Mesenchymal stem cell (in vitro differentiated cells and primary cell): ENCODE data around the gene MAPKAPK3.
A peak's percentile ranks its signal among the peaks of the same experiment; 100 is the strongest.

Experiments
- DNase-seq: peaks from one replicate; pipeline ENCODE4 v3.0.0-alpha.2; 2013
- H2AFZ ChIP-seq: one replicate; pipeline ENCODE4 v1.6.1; 2013; ENCODE audit warnings: low read depth, mild to moderate bottlenecking, control low read depth, inconsistent platforms, low read length, moderate library complexity
- H2AK5ac ChIP-seq: 2 replicates; pipeline ENCODE4 v1.6.1; 2013; ENCODE audit warnings: low read length, moderate library complexity, mild to moderate bottlenecking, inconsistent platforms; ENCODE audit not compliant: severe bottlenecking
- H2BK120ac ChIP-seq: one replicate; pipeline ENCODE4 v1.6.1; 2013; ENCODE audit warnings: low read depth, mild to moderate bottlenecking, inconsistent platforms, low read length, moderate library complexity
- H2BK12ac ChIP-seq, 2 experiments: one replicate each; pipeline ENCODE4 v1.6.1; 2013; ENCODE audit warnings: inconsistent platforms in 2 of 2, low read length in 2 of 2, mild to moderate bottlenecking in 2 of 2, moderate library complexity in 2 of 2, control low read depth in 1 of 2
- H2BK15ac ChIP-seq: one replicate; pipeline ENCODE4 v1.6.1; 2013; ENCODE audit warnings: mild to moderate bottlenecking, low read depth, inconsistent platforms; ENCODE audit not compliant: poor library complexity, severe bottlenecking
- H2BK5ac ChIP-seq: 2 replicates; pipeline ENCODE4 v1.6.1; 2013; ENCODE audit warnings: low read depth, mild to moderate bottlenecking, low read length, control low read depth, inconsistent platforms; ENCODE audit not compliant: poor library complexity, severe bottlenecking
- H3K14ac ChIP-seq, 2 experiments: one replicate each; pipeline ENCODE4 v1.6.1; 2013; ENCODE audit warnings: inconsistent platforms in 2 of 2, low read length in 2 of 2, control low read depth in 1 of 2, mild to moderate bottlenecking in 1 of 2, moderate library complexity in 1 of 2
- H3K18ac ChIP-seq, 2 experiments: one replicate each; pipeline ENCODE4 v1.6.1; 2013; ENCODE audit warnings: inconsistent platforms in 2 of 2, low read length in 2 of 2, control low read depth in 1 of 2, low read depth in 1 of 2, mild to moderate bottlenecking in 1 of 2
- H3K23ac ChIP-seq, 2 experiments: one replicate each; pipeline ENCODE4 v1.6.1; 2013; ENCODE audit warnings: inconsistent platforms in 2 of 2, low read length in 2 of 2, mild to moderate bottlenecking in 2 of 2, moderate library complexity in 2 of 2, control low read depth in 1 of 2
- H3K27ac ChIP-seq: 2 replicates; pipeline ENCODE4 v1.5.1; 2013; ENCODE audit warnings: mild to moderate bottlenecking, moderate library complexity, low read length, control low read depth, inconsistent platforms; ENCODE audit not compliant: poor library complexity, severe bottlenecking
- H3K27me3 ChIP-seq, 2 experiments: 2 replicates each; pipeline versions ENCODE4 v1.6.1 to v1.7.0; 2013; ENCODE audit warnings: low read length in 2 of 2, mild to moderate bottlenecking in 2 of 2, moderate library complexity in 2 of 2, control low read depth in 1 of 2, inconsistent platforms in 1 of 2; ENCODE audit not compliant: control insufficient read depth in 1 of 2, insufficient read depth in 1 of 2
- H3K36me3 ChIP-seq, 2 experiments: 2 replicates each; pipeline versions ENCODE4 v1.6.1 to v1.7.0; 2013; ENCODE audit warnings: low read length in 2 of 2, control low read depth in 1 of 2, inconsistent platforms in 1 of 2, low read depth in 1 of 2, mild to moderate bottlenecking in 1 of 2; ENCODE audit not compliant: insufficient read depth in 2 of 2, control insufficient read depth in 1 of 2
- H3K4ac ChIP-seq, 2 experiments: one replicate each; pipeline ENCODE4 v1.6.1; 2013; ENCODE audit warnings: inconsistent platforms in 2 of 2, low read length in 2 of 2, mild to moderate bottlenecking in 2 of 2, moderate library complexity in 2 of 2, control low read depth in 1 of 2, low read depth in 1 of 2
- H3K4me1 ChIP-seq: 2 replicates; pipeline ENCODE4 v1.6.1; 2013; ENCODE audit warnings: low read depth, low read length, control low read depth; ENCODE audit not compliant: control insufficient read depth, insufficient read depth
- H3K4me2 ChIP-seq: 2 replicates; pipeline ENCODE4 v1.6.1; 2013; ENCODE audit warnings: low read length, mild to moderate bottlenecking, inconsistent platforms; ENCODE audit not compliant: poor library complexity, severe bottlenecking
- H3K4me3 ChIP-seq, 2 experiments: 2 replicates each; pipeline versions ENCODE4 v1.5.1 to v1.7.0; 2013; ENCODE audit warnings: low read length in 2 of 2, mild to moderate bottlenecking in 2 of 2, control low read depth in 1 of 2, low read depth in 1 of 2; ENCODE audit not compliant: insufficient read depth in 1 of 2
- H3K79me1 ChIP-seq: replicated peaks from 2 replicates; pipeline ENCODE4 v1.6.1; 2013; ENCODE audit warnings: mild to moderate bottlenecking, control low read depth, low read length, inconsistent platforms; ENCODE audit not compliant: poor library complexity, severe bottlenecking
- H3K9ac ChIP-seq: 2 replicates; pipeline ENCODE4 v1.7.0; 2013; ENCODE audit warnings: mild to moderate bottlenecking, low read length, moderate library complexity
- H3K9me3 ChIP-seq: 2 replicates; pipeline ENCODE4 v1.7.0; 2013; ENCODE audit warnings: mild to moderate bottlenecking, low read length; ENCODE audit not compliant: control insufficient read depth
- H4K8ac ChIP-seq: one replicate; pipeline ENCODE4 v1.6.1; 2013; ENCODE audit warnings: inconsistent platforms, mild to moderate bottlenecking, low read length, moderate library complexity
- H4K91ac ChIP-seq: one replicate; pipeline ENCODE4 v1.6.1; 2013; ENCODE audit warnings: mild to moderate bottlenecking, low read length, inconsistent platforms
- WGBS: methylation state at CpG from one replicate; pipeline ENCODE4 v1.1.7; 2013; ENCODE audit warnings: mixed read lengths; 5-methylcytosine and 5-hydroxymethylcytosine counted together

The MAPKAPK3 gene

DNA sequence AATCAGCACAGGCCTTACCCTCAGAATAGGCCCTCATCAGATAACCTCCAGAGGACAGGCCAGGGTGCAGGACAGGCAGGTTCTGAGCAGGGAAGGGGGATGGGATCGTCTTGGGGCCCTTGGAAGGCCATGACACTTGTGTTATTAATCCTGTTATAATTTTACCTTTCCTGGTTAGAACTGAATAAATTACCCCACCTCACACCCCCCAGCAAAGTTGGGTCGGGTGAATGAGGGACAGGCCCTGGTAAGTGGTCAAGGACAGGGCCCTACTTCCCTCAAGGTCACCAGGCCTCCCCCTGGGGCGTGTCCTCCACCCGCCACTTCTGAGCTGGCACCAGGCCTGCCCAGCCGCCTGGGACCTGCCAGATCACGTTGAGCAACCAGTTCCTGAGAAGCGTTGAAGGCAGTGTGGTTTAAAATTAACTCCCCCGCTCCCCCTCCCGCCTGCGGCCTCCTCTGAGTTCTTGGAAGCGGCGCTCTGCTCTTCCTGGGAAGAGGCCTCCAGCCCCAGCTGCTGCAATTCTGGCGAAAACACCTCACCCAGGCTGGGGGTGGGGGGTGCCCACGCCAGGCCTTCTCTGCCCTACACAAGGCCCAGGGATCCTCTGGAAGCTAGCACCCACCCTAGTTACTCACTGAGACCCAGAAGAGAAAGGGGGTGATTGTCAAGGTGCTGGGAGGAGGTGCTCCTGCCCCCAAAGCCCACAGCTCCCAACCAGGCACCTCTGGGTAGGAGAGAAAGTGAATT is 15.9 kb upstream of the MAPKAPK3 start:
- Histone ChIP-seq H4K8ac (peak overlapping the region; percentile 96), H3K9ac (peak overlapping the region; percentile 90), H2BK120ac (peak overlapping the region; percentile 92), H4K91ac (peak overlapping the region; percentile 99), H3K4me1 (peaks cover 42% of the 10 kb centered on the region), H2AK5ac (peak overlapping the region; percentile 95), H2BK5ac (peak overlapping the region; percentile 96), H3K23ac (no peak overlapping the region), H2BK15ac (peak overlapping the region; percentile 92), H3K27me3 (no peaks in the 10 kb centered on the region), H3K79me1 (peaks cover 2% of the 10 kb centered on the region), H3K18ac (peak overlapping the region; percentile 90 to 96), H3K14ac (peak overlapping the region in 1 of 2 experiments; percentile 56), H2BK12ac (peak overlapping the region; percentile 88 to 98), H3K27ac (peak overlapping the region; percentile 98), H3K36me3 (peaks cover 0 to 16% of the 10 kb centered on the region in 2 experiments), H2AFZ (no peak overlapping the region), H3K4me3 (peak overlapping the region in 1 of 2 experiments; percentile 69), H3K4me2 (peak overlapping the region; percentile 58), H3K9me3 (no peaks in the 10 kb centered on the region), H3K4ac (peak overlapping the region; percentile 88 to 96)
- DNase-seq: peak; percentile 97
- 33% methylated on average over 12 of the region's 14 CpGs for WGBS

DNA sequence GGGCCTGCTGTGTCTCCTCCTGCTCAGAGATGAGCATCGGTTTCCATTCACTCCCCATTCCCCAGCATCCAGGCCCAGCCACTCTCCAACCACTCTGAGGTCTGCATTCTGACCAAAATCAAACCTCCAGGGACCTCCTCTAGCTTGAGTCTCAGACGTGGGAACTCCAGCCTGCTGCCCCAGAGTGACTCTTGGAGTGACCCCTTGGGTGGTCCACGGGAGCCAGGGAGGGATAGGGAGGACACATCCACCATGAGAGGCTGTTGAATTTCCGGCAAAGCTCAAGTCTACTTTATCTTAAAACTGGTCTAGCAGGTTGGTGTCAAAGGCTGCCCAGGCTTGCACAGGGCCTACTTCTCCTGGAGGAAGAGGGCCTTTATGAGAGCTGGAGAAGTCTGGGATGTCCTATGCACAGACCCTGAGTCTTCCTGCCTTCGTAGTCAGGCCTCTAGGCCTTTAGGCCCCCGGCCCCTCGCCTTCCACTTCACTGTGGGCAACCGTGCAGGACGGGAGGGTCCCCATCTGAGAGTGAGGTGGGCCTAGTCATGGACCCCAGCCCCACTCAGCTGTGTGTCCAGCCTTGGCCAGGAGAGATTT is 14.3 kb upstream of the MAPKAPK3 start:
- peak; percentile 43 for DNase-seq
- Histone ChIP-seq H2BK120ac (peak overlapping the region; percentile 44), H3K27ac (peak overlapping the region; percentile 95), H3K27me3 (no peaks in the 10 kb centered on the region), H3K36me3 (peaks cover 13 to 30% of the 10 kb centered on the region in 2 experiments), H2AFZ (no peak overlapping the region), H3K4me2 (no peak overlapping the region), H3K4me1 (peaks cover 48% of the 10 kb centered on the region), H3K4me3 (no peak overlapping the region), H3K9ac (peak overlapping the region; percentile 72), H2BK5ac (peak overlapping the region; percentile 71), H3K4ac (peak overlapping the region; percentile 61 to 77), H3K23ac (peak overlapping the region in 1 of 2 experiments; percentile 6), H4K8ac (peak overlapping the region; percentile 94), H3K18ac (peak overlapping the region; percentile 73 to 81), H2BK15ac (peak overlapping the region; percentile 29), H2BK12ac (peak overlapping the region; percentile 82 to 88), H3K79me1 (peaks cover 7% of the 10 kb centered on the region), H4K91ac (peak overlapping the region; percentile 90), H3K14ac (peak overlapping the region in 1 of 2 experiments; percentile 72), H3K9me3 (no peaks in the 10 kb centered on the region), H2AK5ac (peak overlapping the region; percentile 41)
- WGBS: 91% methylated on average over 9 of the region's 9 CpGs

DNA sequence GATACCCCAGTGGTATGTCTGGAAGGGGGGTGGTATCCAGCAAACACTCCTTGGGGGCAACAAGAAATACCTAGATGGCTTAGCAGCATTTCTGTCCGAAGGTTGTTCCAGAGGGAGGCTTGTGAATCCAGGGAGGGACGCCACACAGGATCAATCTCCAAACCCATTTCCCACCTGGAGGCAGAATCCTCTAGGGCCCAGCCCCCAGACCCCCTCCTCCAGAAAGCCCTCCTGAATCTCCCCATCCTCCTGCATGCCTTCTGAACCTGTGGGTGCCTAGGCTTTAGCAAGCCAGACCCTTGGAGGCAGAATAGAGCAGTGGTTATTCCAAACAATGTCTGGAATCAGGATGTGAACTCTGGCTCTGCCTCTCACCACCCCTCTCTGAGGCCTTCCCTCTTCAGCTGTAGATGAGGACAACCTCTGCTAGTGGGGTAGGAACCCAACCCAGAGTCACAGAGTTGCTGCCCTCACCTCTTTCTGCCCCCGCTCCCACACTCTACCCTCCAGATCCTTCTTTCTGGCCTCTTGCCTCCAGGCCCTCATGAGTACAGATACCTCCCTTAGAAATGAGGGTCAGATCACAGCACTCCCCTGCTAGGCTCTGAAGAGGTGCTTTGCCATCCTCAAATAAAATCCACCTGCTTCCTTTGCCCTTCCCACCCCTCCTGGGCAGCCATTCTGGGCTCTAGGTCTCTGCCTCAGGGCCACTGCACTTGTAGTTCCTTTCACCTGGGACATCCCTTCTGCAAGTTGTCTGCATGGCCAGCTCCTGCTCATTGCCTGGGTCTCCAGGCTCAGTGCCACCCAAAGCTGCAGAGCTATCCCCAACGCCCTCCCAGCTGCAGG is 13.5 kb upstream of the MAPKAPK3 start:
- Histone ChIP-seq H2BK12ac (peak overlapping the region; percentile 18 to 81), H4K91ac (peak overlapping the region; percentile 35), H2BK5ac (no peak overlapping the region), H4K8ac (no peak overlapping the region), H3K9ac (no peak overlapping the region), H2BK15ac (no peak overlapping the region), H3K4me1 (peaks cover 50% of the 10 kb centered on the region), H2AFZ (no peak overlapping the region), H3K9me3 (no peaks in the 10 kb centered on the region), H2AK5ac (peak overlapping the region; percentile 74), H3K4me2 (no peak overlapping the region), H2BK120ac (no peak overlapping the region), H3K4me3 (no peak overlapping the region), H3K4ac (peak overlapping the region in 1 of 2 experiments; percentile 11), H3K14ac (no peak overlapping the region), H3K36me3 (peaks cover 18 to 38% of the 10 kb centered on the region in 2 experiments), H3K18ac (no peak overlapping the region), H3K79me1 (peaks cover 11% of the 10 kb centered on the region), H3K27me3 (no peaks in the 10 kb centered on the region), H3K27ac (no peak overlapping the region), H3K23ac (no peak overlapping the region)
- DNase-seq: no peak
- 73% methylated on average over 4 of the region's 4 CpGs for WGBS
